Endothelial cell of umbilical vein (primary cell): ENCODE data around the gene SIRT3. TPM values are rescaled to one million over a fixed set of nuclear protein-coding genes. Genes with fewer than 3 reads are reported as not detected.

Experiments used
- BruUV-seq: library from RNA; stranded (reverse); fragments of 400-500 nt; replicated peaks from 2 replicates; lab custom pipeline; 2021; lab: Mats Ljungman, UMichigan
- CTCF ChIA-PET: fragments of 300-600, 350-600 bp; sonication (Branson Sonifier 250); formaldehyde crosslinking; loops from one replicate; lab custom pipeline; 2021; ENCODE audit warnings: antibody characterized with exemption, inconsistent platforms; lab: Charles Lee
- POLR2A ChIA-PET: fragments of 300-600, 350-600 bp; sonication (Branson Sonifier 250); formaldehyde crosslinking; loops from one replicate; lab custom pipeline; 2021; ENCODE audit warnings: antibody characterized with exemption, inconsistent platforms; lab: Charles Lee
- DNase-seq: peaks from one replicate; pipeline ENCODE4 v3.0.0-alpha.2; 2011; ENCODE audit warnings: low read depth, low spot score
- FAIRE-seq: peaks from 2 replicates; lab custom pipeline; 2011; peaks lifted over from hg19 to GRCh38; lab: Jason Lieb, UNC
- H2AFZ ChIP-seq: 2 replicates; pipeline ENCODE4 v1.6.0; 2012; ENCODE audit warnings: low read depth, low read length, control low read depth, inconsistent platforms
- H3K27ac ChIP-seq: 2 replicates; pipeline ENCODE4 v1.5.1; 2011; ENCODE audit warnings: low read depth, mild to moderate bottlenecking, control low read depth, low read length, moderate library complexity; ENCODE audit not compliant: insufficient read depth
- H3K27me3 ChIP-seq, 2 experiments: 2 replicates each; pipeline versions ENCODE4 v1.6.0 to v1.6.1; 2011; ENCODE audit warnings: low read length in 2 of 2, mixed read lengths in 1 of 2; ENCODE audit not compliant: control insufficient read depth in 2 of 2, insufficient read depth in 2 of 2
- H3K36me3 ChIP-seq, 2 experiments: 2 replicates in 1 of 2; 3 replicates in 1 of 2; pipeline ENCODE4 v1.5.1; 2011; ENCODE audit warnings: low read length in 2 of 2, mild to moderate bottlenecking in 1 of 2, moderate library complexity in 1 of 2; ENCODE audit not compliant: control insufficient read depth in 2 of 2, insufficient read depth in 2 of 2; ENCODE audit errors: extremely low read depth in 1 of 2
- H3K4me1 ChIP-seq: 3 replicates; pipeline ENCODE4 v1.5.1; 2011; ENCODE audit warnings: mild to moderate bottlenecking, low read length; ENCODE audit not compliant: control insufficient read depth, insufficient read depth; ENCODE audit errors: extremely low read depth
- H3K4me2 ChIP-seq: 2 replicates; pipeline ENCODE4 v1.6.1; 2011; ENCODE audit warnings: low read length, control low read depth, mixed read lengths; ENCODE audit not compliant: insufficient read depth
- H3K4me3 ChIP-seq, 3 experiments: fragments of 200-600 bp in 1 of 3; sonication (generic), shearing (Covaris generic) in 1 of 3; replicated peaks in 1 of 3; 2 replicates each; pipeline ENCODE4 v1.5.1; 2011 to 2016; ENCODE audit warnings: control low read depth in 3 of 3, low read length in 3 of 3, mild to moderate bottlenecking in 2 of 3, inconsistent platforms in 1 of 3, low read depth in 1 of 3, moderate library complexity in 1 of 3; ENCODE audit not compliant: insufficient read depth in 1 of 3
- H3K79me2 ChIP-seq: 2 replicates; pipeline ENCODE4 v1.6.0; 2012; ENCODE audit warnings: low read length, inconsistent platforms; ENCODE audit not compliant: control insufficient read depth, insufficient read depth
- H3K9ac ChIP-seq: replicated peaks from 2 replicates; pipeline ENCODE3; 2011; ENCODE audit warnings: low read length, control low read depth; ENCODE audit not compliant: insufficient read depth; ENCODE audit errors: extremely low read depth
- H3K9me1 ChIP-seq: replicated peaks from 3 replicates; pipeline ENCODE4 v1.6.0; 2011; ENCODE audit warnings: mild to moderate bottlenecking, low read length; ENCODE audit not compliant: control insufficient read depth, insufficient read depth; ENCODE audit errors: extremely low read depth
- H3K9me3 ChIP-seq: replicated peaks from 2 replicates; pipeline ENCODE4 v1.5.1; 2012; ENCODE audit warnings: low read length, inconsistent platforms; ENCODE audit not compliant: control insufficient read depth, insufficient read depth
- H4K20me1 ChIP-seq: replicated peaks from 2 replicates; pipeline ENCODE3; 2011; ENCODE audit warnings: mild to moderate bottlenecking, low read length; ENCODE audit not compliant: control insufficient read depth, insufficient read depth; ENCODE audit errors: extremely low read depth
- CTCF ChIP-seq, 2 donors: IDR thresholded peaks; 1 replicate in 1 of 2; 2 replicates in 1 of 2; pipeline ENCODE4 v1.5.1; 2011; ENCODE audit warnings: low read length in 2 of 2, mild to moderate bottlenecking in 2 of 2, moderate library complexity in 2 of 2, control low read depth in 1 of 2, inconsistent platforms in 1 of 2, low read depth in 1 of 2; ENCODE audit not compliant: insufficient read depth in 1 of 2; ENCODE audit errors: extremely low read depth in 1 of 2
- EZH2 ChIP-seq: IDR thresholded peaks from 2 replicates; pipeline ENCODE4 v1.6.1; 2012; ENCODE audit warnings: borderline replicate concordance, low read depth, mild to moderate bottlenecking, moderate library complexity, low read length, inconsistent platforms; ENCODE audit not compliant: severe bottlenecking
- FOS ChIP-seq: IDR thresholded peaks from 2 replicates; pipeline ENCODE4 v1.6.1; 2011; ENCODE audit warnings: mild to moderate bottlenecking, low read length, moderate library complexity, borderline replicate concordance; ENCODE audit not compliant: insufficient read depth
- GATA2 ChIP-seq: IDR thresholded peaks from 2 replicates; pipeline ENCODE4 v1.7.0; 2011; ENCODE audit warnings: low read depth, mild to moderate bottlenecking, moderate library complexity, mixed read lengths, low read length; ENCODE audit not compliant: insufficient read length, insufficient read depth
- JUN ChIP-seq: IDR thresholded peaks from 2 replicates; pipeline ENCODE4 v1.6.1; 2011; ENCODE audit warnings: borderline replicate concordance, low read depth; ENCODE audit not compliant: insufficient read length, insufficient read depth
- MAX ChIP-seq: IDR thresholded peaks from 2 replicates; pipeline ENCODE4 v1.6.1; 2011; ENCODE audit not compliant: insufficient read depth, insufficient read length
- MYC ChIP-seq: IDR thresholded peaks from one replicate; pipeline ENCODE4 v1.6.1; 2011; ENCODE audit warnings: mild to moderate bottlenecking, low read depth, low read length
- POLR2A ChIP-seq: IDR thresholded peaks from 2 replicates; pipeline ENCODE4 v1.6.1; 2012; ENCODE audit warnings: low read depth, mild to moderate bottlenecking, control low read depth, low read length
- POLR2AphosphoS5 ChIP-seq: IDR thresholded peaks from 2 replicates; pipeline ENCODE4 v1.6.1; 2012; ENCODE audit warnings: low read depth, mild to moderate bottlenecking, control low read depth, low read length, moderate library complexity; ENCODE audit not compliant: insufficient read depth
- dilution Hi-C: fragments of 300-500 bp; cut with MboI; formaldehyde crosslinking; loops from one replicate; pipeline ENCODE4 v1.15.0; 2019; ENCODE audit warnings: low sequenced_read_pairs; ENCODE audit not compliant: extremely low pct_ligation_motif_present
- intact Hi-C: fragments of 100-400 bp; cut with micrococcal nuclease; formaldehyde crosslinking; loops from one replicate; pipeline ENCODE4 v1.10.0; 2022
- polyA plus RNA-seq, 4 experiments: library from polyadenylated mRNA; depleted of rRNA in 3 of 4; stranded (reverse) in 3 of 4; unstranded in 1 of 4; fragments of >200 nt; gene quantifications; 2 replicates each; pipeline versions ENCODE4 v1.2.1 to v1.2.3, GENCODE V29; 2011 to 2012; ENCODE audit warnings: missing spikeins in 1 of 4
- total RNA-seq: library from RNA; stranded (reverse); gene quantifications from 2 replicates; pipeline ENCODE4 v1.2.3, GENCODE V29; 2021

SIRT3 gene
- total and polyA plus RNA-seq, 2 donors (not counting 3 experiments of a cell fraction or from before 2014, with no cell fraction given): 12.0 to 18.3 TPM

GRCh38 chr11:266676-267439 lies 30.7 kb upstream of the SIRT3 start:
- FAIRE-seq (no peak), DNase-seq (no peak)
- Histone ChIP-seq H3K27me3 (no peaks in the 10 kb centered on the region), H3K9me1 (no peaks in the 10 kb centered on the region), H3K9me3 (no peaks in the 10 kb centered on the region), H3K27ac (no peak overlapping the region), H3K9ac (no peak overlapping the region), H3K79me2 (no peaks in the 10 kb centered on the region), H3K4me1 (no peaks in the 10 kb centered on the region), H3K4me2 (no peak overlapping the region), H3K4me3 (no peak overlapping the region), H3K36me3 (no peaks in the 10 kb centered on the region), H4K20me1 (no peaks in the 10 kb centered on the region), H2AFZ (no peak overlapping the region)
- dilution Hi-C loops: no loop called here
- intact Hi-C loops: no loop called here
- ChIA-PET POLR2A (interaction anchor here (0.9 kb wide), 1 partner anchor 86 kb away, joined by 5 read pairs; no protein-coding TSS in a partner anchor), CTCF (interaction anchor here (2.2 kb wide), 1 partner anchor 16 kb away, joined by 8 read pairs; no protein-coding TSS in a partner anchor)
- no TSS peak for BruUV-seq
- no peak for TF ChIP-seq EZH2
- no peak for TF ChIP-seq FOS
- no peak for TF ChIP-seq GATA2
- no peak for TF ChIP-seq MYC
- TF ChIP-seq JUN: no peak
- no peak for TF ChIP-seq POLR2A
- no peak for TF ChIP-seq MAX
- TF ChIP-seq CTCF (IDR thresholded peaks at IDR 0.05; ENCODE audit: extremely low read depth in 1 of 2, insufficient read depth in 1 of 2, low read depth in 1 of 2, low read length in 2 of 2): no peak
- TF ChIP-seq POLR2AphosphoS5: no peak
